C4-2B (cell line): Measurements from ENCODE around the gene SLC35G1.

Experiments
- ZFX ChIP-seq: fragments of 450-650 bp; IDR thresholded peaks from 2 replicates; pipeline ENCODE4 v1.6.1; 2017
- TF ChIP-seq, protein P1 (sequence below): fragments of 450-650 bp; conservative IDR thresholded peaks from 2 replicates; pipeline ENCODE4 v1.5.1; 2017; ENCODE audit warnings: mild to moderate bottlenecking

DNA sequence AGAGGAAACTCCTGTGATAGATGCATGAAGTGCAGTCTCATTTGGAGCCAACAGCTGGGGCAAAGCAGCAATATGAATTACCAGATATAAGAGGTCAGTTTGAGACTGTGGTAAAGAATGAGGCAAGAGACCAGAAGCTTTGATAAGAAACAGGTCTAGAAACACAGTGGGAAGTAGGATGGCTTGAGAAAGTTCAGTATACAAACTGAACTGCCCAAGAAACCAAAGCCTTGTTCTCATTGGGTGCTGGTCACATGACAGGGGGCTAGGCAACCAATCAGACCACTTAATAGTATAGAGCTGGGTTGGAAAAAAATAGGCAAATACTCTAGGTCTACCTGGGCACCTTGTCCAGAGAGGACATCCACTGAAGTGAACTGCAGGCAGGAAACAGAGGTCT, 53.7 kb downstream of the SLC35G1 start:
- TF ChIP-seq, protein P1, sequence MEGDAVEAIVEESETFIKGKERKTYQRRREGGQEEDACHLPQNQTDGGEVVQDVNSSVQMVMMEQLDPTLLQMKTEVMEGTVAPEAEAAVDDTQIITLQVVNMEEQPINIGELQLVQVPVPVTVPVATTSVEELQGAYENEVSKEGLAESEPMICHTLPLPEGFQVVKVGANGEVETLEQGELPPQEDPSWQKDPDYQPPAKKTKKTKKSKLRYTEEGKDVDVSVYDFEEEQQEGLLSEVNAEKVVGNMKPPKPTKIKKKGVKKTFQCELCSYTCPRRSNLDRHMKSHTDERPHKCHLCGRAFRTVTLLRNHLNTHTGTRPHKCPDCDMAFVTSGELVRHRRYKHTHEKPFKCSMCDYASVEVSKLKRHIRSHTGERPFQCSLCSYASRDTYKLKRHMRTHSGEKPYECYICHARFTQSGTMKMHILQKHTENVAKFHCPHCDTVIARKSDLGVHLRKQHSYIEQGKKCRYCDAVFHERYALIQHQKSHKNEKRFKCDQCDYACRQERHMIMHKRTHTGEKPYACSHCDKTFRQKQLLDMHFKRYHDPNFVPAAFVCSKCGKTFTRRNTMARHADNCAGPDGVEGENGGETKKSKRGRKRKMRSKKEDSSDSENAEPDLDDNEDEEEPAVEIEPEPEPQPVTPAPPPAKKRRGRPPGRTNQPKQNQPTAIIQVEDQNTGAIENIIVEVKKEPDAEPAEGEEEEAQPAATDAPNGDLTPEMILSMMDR: no peak
- TF ChIP-seq ZFX: no peak
